COR-L47 (cell line): ENCODE measurements around the gene MRPL55.
"Not testable (repeated sequence)": the region's sequence is repeated elsewhere in the genome, so short reads cannot be mapped to it uniquely, and the experiment has no call there.

Experiments
- DNase-seq: peaks from one replicate; lab custom pipeline; 2025; lab: John Stamatoyannopoulos, UW

Gene MRPL55

DNA sequence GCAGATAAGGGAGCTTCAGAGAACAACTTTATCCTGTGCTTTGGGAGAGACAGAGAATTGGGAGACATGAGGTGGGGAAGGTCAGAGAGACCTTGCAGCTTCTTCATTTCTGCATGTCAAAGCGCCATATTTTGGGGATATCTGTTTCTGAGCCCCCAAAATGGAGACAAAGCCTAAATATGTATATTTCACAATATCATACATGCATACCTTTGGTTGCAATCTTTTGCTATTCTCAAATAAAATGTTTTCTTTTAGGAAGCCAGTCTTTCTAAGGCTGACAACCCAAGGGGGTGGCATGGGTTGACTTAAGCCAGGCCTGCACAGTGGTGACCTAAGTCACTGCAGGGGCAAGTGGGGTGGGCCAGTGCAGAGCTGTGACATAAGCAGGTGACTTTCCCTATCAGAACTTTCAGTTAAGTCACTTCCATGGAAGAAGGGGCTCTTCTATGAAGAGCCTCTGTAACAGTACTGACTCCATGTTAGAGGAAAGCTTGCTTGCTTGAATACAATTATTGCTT is 13.9 kb upstream of the MRPL55 start:
- no peak for DNase-seq

DNA sequence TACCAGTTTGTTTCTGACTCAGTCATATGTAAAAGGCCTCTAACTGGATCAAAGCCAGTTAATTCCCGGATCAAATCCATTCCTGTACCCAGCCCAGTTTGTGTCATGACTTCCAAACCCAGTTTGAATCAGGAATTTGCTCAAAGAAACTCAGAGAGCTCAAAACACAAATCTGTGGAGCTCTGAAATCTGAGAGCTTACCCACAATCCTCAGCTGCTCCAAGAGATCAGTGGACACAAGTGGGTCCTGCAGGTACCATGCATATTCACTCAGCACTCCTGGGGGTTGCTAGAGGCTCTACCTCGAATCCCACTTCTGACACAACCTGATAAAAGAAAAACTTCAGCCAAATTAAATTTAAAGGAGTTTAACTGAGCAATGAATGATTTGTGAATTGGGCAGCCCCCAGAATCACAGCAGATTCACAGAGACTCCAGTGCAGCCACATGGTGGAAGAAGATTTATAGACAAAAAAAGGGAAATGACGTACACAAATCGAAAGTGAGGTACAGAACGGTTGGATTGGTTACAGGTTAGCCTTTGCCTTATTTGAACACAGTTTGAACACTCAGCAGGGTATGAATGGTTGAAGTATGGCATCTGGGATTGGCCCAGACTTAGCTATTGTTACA is 11.9 kb upstream of the MRPL55 start:
- no peak for DNase-seq

DNA sequence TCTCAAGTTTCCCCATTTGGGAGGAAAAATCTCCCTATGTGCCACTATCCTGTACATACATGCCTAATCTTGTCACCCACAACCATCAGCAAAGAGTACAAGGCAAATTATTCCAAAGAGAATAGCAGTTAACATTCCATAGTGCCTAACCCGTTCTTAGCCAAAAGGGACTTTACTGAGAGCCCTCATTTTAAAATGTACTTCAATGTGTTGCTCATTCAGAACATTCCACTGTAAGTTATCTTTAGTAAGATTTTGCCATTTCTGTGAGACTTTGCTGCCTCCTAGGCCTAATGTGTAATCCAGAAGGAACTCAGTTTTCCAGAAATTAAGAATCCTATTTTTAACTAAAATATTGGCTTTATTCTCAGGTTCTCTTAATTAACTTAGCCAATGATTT is 11.3 kb upstream of the MRPL55 start:
- DNase-seq: no peak

DNA sequence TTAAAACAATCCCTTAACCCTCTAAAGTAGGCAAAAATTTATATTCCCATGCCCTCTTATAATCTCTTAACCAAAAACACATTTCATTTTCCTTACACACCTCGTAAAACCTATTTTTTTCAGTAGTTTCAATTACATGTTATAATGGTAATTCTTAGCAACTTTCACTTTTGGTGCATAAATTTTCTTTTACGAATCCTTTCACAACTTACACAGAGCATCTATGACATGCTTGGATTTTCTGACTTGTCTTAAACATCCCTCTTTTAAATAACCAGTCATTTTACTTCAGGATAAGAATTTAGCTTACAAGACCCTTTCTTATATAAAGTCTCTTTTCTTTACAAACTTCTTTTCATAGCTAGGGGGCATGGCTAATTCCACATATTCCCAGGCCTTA is 8.9 kb upstream of the MRPL55 start:
- no peak for DNase-seq

DNA sequence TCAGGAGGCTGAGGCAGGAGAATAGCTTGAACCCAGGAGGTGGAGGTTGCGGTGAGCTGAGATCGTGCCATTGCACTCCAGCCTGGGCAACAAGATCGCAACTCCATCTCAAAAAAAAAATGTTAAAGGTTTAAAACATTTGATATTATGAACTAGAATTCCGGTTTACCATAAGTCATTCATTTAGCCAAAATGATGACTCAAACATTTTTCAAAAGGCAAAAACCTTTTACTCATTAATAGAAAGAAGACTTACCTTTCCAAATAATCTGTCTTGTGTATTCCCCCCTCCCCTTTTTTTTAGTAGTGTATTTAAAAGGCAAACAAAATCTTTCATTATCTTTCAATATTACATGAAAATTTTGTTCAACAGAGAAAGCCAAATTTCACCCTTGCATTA is 8.2 kb upstream of the MRPL55 start:
- DNase-seq: no peak

DNA sequence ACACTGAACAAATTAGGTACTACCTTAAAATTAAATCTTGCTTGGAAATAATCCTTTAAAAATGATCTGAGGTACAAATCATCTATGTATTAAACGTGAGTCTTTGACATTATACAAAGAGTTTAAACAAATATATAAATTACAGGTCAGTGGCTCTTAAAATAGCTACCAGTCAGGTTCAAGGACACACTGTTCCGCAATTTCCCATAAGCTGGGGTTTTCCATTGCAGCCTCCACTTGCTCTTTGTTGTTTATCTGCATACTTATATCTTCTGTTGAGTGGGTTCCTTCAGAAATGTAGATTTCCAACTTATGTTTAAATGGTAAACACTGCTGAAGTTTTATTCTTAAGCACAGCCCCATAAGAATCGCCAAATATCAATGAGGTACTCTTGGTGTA is 5.7 kb upstream of the MRPL55 start:
- no peak for DNase-seq

DNA sequence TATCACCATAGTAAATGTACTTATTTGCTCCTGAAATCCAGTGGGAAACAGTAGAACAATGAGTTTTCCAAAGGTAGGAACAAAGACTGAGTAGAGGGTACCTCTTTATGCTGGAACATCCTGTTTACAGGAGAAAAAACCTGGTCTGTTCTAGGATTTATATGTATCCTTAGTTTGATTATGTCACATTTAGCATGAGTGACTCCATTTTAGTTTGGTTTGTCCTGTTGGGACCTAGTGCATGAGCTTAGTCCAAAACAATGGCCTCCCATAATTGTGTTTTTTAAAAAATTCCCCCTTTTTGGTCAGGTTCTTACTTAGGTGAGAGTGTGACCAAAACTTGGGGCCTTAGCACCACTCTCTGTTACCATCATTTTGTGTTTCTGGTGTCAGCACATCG is 3.5 kb upstream of the MRPL55 start:
- DNase-seq: no peak

DNA sequence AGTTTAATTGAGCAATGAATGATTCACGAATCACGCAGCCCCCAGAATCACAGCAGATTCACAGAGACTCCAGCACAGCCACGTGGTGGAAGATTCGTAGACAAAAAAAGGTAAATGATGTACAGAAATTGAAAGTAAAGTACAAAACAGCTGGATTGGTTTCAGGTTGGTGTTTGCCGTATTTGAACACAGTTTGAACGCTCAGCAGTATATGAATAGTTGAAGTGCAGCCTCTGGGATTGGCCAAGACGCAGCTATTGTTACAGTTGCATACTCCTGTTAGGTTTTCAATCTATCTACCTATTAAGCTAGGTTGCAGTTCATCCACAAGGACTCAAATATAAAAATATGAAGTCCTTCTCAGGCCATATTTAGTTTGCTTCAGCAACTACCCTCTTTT is 3.1 kb upstream of the MRPL55 start:
- no peak for DNase-seq

DNA sequence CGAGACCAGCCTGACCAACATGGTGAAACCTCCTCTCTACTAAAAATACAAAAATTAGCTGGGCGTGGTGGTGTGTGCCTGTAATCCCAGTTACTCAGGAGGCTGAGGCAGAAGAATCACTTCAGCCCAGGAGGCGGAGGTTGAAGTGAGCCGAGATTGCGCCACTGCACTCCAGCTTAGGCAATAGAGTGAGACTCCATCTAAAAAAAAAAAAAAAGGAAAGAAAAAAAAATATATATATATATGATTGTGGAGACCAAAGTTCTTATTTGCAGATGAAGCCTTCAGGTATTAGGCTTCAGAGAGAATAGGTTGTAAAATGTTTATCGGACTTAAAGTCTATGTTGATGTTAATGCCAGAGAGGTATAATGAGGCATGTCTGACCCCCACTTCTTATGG is 2.2 kb upstream of the MRPL55 start:
- not testable (repeated sequence) for DNase-seq

DNA sequence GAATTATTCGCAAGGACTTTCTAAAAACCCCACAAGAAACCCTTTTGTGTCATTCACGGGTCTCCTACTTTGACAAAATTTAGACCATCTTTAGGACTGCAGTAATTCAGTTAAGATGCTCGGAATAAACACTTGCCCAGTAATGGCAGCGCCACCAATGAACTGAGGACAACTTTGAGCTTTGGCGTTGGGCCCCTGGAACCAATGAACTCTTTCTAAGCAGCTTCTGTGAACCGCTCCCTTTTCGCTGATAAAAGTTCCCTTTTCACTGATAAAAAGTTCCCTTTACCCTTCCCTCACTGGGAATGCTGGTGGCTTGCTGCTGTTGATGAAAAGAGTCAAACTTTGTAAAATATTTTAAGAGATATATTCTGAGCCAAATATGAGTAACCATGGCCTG is 1.5 kb upstream of the MRPL55 start:
- no peak for DNase-seq

DNA sequence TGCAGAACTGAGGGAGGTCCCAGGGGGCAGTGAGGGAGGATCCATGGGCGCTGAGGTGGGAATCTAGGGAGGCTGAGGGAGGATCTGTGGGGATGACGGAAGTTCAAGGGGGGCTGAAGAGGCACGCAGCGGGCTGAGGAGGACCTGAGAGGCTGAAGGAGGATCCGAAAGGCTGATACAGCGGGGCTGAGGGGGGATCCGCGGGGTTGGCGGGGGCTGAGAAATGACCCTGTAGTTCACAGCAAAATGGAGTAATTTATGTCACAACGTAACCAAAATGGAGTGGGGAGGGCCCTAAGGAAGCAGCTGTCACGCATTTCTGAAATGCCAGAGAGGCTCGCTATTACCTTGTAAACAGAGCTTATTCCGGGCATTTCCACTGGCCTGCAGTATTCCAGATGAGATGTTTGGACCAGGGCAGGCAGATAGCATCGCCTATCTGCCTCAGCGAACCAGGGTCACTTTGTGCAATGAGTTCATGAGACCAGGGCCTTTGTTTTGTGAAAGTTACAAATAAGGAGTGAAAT is 926 bp upstream of the MRPL55 start:
- DNase-seq: no peak

DNA sequence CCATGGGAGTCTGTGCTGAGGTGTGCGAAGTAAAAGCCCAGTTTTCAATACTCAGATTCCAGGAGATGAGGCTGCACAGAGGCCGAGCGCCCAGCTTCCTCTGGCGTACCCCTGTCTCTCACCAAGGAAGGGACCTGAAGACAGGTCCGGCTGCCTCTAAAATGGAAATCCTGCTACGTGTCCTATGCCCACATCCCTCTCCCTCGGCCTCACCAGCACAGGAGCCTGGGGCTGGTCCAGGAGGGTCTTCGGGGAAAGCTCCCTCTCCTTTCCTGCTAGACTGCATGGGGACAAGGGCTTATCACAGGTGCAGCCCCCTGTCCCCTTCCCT is 392 bp downstream of the MRPL55 start:
- DNase-seq: no peak

DNA sequence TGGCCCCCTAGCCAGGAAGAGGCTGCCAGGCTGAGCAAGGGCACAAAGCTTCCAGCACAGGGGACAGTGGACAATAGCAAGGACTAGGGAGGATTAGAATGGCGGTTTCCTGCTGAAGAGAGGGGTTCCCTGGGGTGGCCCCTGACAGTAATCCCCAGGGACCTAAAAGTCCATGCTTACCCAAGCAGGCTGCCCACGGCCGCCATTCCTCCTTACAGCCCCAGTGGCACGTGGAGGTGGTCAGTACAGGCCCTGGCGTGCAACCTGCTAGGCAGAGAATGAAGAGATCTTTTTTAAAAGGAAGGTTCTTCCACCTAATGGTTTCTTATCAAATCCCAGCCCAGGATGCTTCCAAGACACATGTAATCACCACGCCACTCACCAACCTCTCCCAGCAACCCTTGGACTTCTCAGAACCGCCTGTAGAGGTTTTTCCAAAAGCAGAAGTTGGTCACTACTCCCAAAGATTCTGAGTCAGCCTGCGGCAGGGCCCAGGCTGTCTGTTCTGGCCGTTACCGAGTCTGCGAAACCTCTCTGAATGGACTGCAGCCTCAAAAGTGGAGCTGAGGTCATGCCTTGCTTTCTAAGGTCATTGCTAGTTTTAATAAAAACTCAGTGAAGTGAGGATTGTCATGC is 926 bp downstream of the MRPL55 start:
- DNase-seq: no peak

DNA sequence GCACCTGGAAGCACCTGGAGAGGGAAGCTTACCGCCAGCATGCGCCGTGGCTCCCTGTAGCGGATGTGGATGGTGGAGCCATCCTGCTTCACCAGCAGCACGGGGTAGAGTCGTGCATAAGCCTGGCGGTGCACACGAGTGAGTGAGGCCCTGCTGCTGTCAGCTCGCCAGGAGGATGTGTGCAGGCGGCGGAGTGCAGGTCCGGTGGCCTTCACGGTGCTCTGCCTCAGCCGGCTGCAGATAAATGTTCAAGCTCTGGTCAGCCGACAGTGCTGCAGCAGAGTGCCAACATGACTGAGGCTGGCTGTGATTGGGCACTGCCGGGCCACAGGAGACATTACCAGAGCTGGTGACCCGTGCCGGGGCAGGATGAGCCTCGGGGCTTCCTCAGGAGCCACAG is 1.5 kb downstream of the MRPL55 start:
- DNase-seq: no peak

DNA sequence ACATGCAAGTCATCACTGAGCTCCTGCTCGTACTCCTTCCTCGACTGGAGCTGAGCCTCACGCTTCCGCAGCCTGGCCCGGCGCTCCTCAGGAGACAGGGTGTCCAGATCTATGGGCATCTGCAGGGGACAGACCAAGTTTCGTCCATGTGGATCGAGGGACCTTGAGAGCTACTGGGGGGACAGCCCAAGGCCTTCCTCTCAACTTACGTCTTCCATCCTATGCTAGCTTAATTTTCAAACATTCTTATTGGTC is 2.4 kb downstream of the MRPL55 start:
- no peak for DNase-seq

DNA sequence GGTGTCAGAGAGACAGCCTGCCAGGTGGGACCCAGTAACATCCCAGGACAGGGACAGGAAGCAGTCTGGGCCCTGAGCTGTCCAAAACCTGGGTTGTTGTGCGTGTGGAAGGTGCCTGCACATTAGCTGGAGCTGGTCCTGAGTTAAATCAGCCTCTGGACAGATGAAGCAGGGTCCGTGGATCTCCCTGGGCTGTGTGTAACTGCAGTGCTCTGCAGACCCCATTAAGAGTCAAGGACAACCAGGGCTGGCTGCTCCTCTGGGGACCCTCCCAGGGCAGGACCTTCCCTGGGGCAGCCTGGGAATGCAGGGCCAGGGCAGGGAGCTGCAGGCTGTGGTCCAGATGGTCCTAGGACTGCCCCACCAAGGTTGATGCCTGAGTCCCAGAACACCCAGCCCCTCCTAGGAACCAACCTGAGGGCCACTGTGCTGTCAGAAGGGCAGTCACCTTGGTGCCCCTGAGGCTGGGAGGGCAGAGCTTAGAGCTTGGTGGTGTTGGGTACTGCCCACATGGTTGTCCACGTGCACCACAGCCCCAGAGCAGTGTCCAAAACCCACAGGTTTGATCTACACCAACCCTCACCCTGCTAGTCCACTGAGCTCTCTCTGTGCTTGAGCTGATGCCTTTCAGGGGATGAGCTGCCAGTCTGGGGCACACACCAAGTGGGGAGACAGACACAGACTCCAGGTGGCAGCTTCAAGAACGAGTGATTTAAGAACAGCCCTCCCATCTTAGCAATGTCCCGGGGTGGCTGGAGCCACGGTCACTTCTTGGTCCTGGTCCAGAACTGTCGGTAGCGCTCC is 2.9 kb downstream of the MRPL55 start:
- DNase-seq: no peak

DNA sequence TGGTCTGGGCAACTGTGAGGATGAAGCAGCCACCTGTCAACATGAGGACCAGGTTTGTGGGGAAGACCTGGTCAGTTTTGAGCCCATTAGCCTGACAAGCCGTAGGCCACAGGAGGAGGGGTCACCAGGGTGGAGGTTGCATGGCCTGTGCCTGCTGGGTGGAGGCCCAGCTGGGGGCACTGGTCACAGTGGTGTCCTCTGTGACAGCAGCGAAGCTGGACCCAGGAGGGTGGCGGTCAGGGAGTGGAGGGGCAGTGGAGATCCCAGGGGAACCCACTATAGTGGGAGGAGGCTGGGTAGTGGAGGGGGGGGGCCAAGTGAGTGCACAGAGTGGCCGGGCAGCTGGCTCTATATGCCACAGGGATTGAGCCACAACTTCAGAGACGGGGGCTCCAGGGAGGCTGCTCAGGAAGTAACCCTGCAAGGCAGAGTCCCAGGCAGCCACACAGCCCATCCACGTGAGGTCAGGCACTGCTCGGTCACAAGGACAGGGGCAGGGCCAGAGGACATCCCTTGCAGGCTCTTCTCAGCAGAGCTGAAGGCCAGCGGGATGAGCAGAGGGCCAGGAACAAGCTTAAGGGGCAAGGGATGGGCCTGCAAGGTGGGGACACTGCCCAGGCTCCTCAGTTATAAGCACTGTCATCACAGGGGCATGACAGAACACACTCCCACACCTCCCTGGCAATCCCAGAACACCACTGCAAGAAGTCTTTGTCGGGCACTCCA is 3.7 kb downstream of the MRPL55 start:
- no peak for DNase-seq

DNA sequence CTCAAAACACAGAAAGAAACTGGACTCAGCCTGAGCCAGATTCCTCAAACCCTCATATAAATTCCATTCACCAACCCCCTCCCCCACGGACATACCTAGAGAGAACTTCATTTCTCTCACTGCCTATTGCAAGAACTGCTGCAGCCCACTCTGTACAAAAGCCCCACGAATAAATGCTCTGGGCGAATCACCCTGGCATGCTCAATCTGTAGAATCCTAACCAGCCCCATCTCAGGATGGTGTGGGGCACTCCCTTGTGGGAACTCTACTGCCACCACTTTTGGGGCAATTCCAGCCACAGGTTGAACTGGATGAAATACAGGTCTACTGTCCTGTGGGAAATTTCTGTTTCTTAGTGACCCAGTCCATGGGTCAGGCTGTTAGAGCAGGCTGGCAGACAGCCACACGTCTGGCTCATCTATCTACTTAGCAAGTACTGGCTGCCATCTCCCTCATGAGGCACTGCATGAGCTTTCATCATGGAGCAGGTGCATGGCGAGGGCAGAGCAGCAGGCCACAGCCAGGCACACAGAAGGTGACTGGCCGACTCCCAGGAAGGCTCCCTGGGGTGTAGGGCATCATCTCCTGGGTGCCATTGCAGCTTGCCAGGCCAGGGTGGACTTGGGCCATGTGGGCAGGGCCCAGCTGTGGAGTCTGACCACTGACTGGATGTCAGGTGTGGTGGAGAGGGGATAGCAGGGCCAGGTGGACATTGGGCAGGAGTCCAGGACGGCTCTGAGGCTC is 4.4 kb downstream of the MRPL55 start:
- no peak for DNase-seq

DNA sequence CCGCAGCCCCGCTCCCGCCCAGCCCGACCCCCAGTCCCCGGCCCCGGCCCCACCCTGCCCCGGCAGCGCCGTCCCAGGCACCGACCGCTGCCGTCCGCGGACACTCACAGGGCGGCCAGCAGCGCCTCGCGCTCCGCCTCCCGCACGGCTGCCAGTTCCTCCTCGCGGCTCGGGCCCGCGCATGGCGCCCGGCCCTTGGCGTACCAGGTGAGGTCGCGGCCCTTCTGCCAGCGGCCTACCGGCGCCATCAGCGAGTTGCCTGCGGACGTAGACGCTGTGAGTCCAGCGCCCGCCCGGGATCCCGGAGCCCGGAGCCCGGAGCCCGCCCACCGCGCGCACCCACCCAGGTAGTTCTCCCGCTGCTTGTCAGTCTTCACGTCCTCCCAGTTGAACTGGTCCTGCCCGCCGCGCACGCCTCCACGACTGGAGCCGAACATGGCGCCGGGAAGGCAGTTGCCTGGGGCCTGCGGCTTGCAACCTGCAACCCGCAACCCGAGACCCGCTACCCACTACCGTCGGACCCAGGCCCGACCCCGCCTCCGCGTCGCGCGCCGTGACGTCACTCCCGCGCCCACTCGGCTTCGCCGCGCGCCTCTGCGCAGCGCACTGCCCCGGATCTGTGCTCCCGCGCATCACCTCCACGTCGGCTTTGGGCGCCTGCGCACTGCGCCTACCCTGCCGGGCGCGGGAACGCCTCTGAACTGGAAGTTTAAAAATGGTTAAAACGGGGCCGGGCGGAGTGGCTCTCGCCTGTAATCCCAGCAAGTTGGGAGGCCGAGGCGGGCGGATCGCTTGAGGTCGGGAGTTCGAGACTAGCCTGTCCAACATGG is 6.1 kb downstream of the MRPL55 start, which contains the start of gene C1orf35:
Gene C1orf35 (minus strand): TSS at position 535 of the 830 bp plus-strand sequence. CDS start 98 bp downstream, at position 437.
- DNase-seq: peak; percentile 94

DNA sequence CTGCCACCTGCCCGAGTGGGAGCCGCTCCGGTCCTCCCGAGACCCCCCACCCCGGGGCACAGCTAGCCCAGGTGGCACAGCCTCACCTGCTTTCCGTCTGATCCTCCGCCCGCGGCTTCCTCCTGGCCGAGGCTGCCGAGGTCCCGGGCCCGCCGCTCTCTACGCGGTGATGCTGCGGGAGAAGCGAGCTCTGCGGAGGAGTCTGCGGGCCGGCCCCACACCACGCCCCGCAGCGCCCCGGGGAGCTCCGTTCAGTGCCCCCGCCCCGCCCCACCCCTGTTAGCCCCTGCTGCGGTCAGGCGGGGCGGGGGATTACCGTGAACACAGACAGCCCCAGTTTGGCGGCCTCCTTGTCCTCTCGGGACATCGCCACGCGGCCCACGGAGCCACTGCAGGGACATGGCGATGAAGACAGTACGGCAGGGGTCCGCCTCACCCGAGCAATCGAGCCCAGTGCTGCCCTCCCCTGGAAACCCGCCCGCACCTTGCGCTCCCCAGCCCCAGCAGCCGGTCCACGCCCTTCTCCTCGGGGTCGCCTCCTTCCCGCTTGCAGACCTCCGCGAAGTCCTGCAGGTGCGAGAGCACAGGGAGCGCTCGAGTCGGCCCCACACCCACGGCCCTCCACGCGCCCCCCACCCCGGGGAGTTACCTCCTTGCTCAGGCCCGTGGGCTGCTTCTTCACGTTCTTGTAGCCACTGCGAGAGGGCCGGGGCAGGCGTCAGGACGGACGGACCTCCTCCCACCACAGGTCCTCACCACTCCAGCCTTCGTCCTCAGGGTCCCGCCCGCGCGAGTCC is 6.9 kb downstream of the MRPL55 start:
- peak; percentile 48 for DNase-seq
